Measurements from ENCODE around the gene ZMIZ1. TPM values are rescaled to one million over a fixed set of nuclear protein-coding genes. Genes with fewer than 3 reads are reported as not detected.

ZMIZ1 gene
- total RNA-seq, 1 experiment from 2014 or later, result 47.2 TPM

DNA sequence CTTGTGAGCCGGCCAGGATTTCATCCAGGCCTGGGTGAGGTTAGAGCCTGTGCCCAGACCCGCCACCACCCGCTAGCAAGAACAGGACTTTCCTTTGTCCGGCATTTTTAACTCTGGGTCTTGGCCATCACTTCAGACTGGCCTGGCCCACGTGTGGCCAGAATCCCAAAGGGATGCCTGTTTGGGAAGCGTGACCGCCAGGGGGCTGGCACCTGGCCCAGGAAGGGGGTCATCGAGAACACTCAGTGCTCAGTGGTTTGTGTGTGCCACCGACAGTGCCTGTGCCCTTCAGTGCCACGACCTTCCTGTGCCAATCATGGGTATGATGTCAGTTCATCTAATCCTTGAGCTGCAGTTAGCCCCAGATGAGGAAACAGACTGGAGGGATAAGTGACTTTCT lies 85.0 kb downstream of the ZMIZ1 start:
- DNase-seq (ENCODE audit: low read depth), result peak; percentile 77

DNA sequence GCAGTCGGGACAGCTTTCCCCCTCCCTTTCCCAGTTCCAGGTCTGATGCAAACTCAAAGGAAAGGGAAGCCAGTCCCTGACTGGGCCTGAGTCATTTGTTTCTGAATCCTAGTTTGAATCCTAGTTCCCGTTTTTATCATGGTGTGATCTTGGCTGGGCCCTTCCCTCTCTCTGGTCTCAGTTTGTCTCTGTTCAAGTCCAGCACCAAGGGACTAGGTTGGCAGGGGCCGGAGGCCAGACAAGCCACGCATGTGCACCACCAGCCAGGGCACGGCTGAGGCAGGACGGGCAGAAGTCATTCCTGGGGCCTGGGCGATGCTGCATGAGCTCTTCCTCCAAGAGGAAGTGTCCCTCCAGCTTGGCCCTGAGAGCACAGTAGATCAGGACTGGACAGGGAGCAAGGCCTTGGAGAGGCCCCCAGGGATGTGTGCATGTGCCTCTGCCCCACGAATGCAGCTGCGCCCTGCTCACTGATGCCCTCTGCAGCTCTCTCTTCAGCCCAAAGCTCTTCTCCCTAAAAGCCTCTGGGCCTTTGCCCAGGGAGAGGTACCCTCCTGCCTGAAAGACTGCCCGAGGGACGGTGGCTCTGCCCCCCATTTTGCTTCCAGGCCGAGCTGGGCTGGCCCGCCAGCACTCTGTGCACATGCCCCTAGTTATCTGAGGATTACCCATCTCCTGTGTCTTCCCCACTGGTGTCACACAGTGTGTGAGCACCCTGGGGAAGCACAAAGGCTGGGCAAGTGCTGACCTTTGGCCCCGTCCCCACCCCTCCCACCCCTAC lies 86.7 kb downstream of the ZMIZ1 start:
- peak; percentile 71 for DNase-seq (ENCODE audit: low read depth)

DNA sequence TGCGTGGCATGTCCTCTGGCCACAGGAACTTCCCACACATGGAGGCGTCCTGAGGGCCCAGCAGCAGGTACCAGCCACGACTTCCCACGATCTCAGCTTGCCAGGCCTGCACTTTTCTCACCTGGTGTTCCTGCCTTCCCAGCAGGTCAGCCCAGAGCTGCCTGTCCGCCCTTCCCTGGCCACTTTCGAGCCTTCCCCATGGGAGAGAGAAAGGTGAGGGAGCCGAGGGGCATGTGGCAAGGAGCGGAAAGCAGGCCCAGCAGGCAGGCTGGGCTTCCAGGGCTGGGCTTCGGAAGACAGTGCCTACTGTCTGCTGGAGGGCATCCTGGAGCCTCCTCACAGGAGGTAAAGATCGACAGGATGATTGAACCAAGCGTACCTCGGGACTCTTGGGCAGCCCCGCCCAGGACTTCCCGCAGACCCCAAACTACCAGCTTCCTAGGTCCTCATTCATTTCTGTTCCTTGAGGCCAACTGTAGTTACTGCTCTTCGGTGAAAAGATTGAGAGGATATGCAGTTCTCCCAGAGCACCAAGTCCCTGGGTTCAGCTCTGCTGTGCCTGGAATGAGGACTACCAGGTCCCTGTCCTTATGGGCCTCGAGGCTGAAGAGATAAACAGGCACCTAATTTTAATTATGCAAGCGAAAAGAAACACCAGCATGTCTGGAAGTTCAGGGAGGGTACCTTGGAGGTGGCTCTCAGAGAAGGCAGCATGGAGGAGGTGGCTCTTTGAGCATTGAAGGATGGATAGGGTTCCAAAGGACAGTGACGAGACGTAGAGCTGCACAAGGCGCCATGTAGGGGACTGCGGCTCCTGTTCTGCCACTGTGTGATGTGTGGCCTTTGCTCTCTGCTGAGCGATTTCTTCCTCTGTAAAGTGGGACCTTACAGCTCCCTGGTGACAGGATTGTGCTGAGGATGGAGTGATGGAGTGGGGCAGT lies 87.8 kb downstream of the ZMIZ1 start:
- no peak for DNase-seq (ENCODE audit: low read depth)

DNA sequence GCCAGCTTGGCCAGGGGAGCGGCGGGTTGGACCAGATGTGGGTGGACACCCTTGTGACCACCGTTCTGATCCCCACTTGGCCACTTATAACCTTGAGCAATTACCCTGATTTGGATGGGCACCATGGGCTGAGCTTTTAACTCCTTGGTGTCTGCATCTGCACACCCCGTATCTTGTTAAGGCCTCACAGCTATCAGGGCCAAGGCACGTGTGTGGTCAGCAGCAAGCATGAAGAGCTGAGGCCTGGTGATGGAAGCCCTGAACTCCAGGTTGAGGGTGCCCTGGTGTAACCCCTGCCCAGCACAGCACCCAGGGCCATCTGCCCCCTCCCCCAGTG lies 89.2 kb downstream of the ZMIZ1 start:
- no peak for DNase-seq (ENCODE audit: low read depth)

DNA sequence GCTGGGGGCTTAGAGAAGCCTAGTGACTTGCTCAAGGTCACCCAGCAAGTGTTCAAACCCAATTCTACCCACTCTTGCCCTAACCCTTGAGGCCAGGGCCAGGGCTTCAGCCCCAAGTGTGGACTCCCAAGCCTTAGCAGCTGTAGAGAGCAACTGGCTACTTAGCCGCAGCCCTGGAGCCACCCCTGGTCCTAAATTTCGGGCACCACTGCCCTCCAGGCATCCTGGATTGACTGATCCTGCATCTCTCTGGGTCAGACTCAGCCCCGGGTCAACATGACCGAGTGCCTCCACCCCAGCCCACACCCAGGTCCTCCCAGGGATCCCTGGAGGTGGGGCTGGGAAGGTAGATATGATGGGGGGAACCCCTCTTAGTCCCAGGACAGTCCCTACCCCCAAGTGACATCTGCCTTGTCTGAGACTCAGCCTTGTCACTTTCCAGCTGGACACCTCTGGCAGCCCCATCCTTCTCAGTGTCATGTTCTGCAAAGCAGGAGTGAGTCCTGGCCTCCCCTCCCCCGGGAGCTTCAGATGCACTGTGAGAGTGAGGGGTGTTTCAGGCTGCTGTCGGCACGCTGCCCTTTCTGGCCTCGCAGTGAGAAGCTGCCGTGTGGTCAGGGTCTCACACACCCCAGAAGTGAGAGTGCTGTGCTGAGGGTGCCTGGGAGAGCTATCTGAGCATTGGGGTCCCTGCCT lies 89.8 kb downstream of the ZMIZ1 start:
- no peak for DNase-seq (ENCODE audit: low read depth)

DNA sequence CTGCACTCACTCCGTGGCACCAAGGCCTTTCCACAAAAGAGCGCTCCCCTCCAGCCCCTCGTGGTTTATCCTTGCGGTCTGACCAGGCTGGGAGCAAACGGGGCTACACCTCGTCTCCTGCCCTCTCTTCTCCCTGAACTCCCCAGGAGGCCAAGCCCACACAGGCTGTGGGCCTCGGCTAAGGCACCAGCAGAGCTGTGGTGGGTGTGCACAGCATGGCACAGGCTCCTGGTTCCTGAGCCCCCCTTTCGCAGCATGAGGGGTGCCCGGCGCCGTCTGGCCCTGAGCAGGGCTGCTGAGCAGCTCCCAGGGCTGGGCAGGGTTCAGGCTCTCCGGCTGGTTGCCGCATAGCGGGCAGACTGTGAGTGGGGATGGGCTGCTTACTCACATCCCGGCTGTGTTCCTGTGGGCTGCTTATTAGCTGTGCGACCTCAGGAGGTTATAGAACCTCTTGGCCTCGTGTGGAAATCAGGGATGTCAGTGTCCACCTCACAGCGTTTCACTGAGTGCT lies 90.4 kb downstream of the ZMIZ1 start:
- DNase-seq (ENCODE audit: low read depth), result peak; percentile 84

DNA sequence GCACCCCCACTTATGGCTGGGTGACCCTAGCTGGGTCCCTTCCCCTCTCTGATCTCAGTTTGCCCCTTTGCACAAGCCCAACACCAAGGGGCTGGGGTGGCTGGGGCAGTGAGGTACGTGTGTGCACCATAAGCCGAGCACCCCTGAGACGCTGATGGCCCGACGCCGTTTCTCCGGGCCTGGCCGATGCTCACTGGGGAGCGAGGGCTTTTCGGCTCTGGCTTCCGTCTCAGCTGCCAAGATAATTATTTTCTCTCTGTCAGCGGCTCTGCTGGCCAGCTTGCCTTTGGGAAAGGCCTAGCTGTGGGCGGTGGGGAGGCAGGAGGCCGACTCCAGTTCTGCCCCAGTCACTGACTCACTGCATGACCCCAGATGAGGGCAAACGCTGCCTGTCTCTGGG lies 91.0 kb downstream of the ZMIZ1 start:
- no peak for DNase-seq (ENCODE audit: low read depth)

DNA sequence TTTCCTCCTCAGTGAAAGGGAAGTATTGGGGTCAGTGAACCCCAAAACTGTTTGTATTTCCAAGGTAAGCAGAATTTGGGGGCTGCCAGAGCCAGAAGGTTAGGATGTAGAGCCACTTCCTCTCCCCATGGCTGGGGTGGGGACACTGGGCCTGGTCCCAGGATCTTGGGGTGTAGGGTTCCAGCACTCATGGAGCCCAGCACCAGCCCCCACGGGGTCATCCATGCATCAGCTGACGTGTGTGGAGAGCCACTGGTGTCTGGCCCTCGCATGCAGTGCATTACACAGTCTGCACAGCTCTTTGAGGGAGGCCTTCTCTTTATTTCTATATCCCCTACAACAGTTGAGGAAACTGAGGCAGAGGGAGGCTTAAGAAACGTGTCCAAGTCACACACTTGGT lies 91.4 kb downstream of the ZMIZ1 start:
- no peak for DNase-seq (ENCODE audit: low read depth)

DNA sequence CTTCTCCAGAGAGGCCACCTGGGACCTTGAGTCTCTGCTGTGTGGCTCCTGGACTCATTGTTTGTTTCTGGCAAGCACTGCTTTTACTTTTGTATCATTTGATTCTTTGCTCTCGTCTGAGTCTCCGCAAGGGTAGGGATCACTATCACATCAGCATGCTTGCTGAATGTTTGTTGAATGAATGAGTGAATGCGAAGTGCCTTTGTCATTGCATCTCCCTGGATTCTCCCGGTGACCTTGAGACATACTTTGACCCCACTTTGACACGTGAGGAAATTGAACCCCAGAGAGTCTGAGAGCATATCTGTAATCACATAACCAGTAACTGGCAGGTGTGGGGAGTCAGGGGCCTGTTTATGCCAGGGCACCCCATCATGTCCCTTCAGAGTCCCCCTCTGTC lies 92.8 kb downstream of the ZMIZ1 start:
- no peak for DNase-seq (ENCODE audit: low read depth)

DNA sequence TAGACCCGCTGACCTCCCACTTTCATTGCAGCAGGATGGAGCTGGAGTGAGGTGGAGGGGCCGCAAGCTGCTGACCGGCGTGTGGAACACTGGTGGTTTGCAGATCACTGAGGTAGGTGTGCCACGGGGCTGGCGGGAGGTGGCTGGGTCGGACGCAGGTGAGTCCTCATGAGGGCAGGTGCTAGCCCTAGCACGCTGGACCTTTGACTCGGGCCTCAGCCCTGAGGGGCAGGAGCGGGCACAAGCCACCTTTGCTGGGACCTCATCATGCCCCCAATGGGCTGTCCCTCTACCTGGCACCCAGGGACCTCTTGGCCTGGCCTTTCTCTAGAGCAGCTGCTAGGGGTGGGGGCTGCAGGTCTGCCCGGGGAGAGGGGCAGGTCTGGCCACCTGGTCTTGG lies 93.3 kb downstream of the ZMIZ1 start:
- DNase-seq (ENCODE audit: low read depth), result no peak

DNA sequence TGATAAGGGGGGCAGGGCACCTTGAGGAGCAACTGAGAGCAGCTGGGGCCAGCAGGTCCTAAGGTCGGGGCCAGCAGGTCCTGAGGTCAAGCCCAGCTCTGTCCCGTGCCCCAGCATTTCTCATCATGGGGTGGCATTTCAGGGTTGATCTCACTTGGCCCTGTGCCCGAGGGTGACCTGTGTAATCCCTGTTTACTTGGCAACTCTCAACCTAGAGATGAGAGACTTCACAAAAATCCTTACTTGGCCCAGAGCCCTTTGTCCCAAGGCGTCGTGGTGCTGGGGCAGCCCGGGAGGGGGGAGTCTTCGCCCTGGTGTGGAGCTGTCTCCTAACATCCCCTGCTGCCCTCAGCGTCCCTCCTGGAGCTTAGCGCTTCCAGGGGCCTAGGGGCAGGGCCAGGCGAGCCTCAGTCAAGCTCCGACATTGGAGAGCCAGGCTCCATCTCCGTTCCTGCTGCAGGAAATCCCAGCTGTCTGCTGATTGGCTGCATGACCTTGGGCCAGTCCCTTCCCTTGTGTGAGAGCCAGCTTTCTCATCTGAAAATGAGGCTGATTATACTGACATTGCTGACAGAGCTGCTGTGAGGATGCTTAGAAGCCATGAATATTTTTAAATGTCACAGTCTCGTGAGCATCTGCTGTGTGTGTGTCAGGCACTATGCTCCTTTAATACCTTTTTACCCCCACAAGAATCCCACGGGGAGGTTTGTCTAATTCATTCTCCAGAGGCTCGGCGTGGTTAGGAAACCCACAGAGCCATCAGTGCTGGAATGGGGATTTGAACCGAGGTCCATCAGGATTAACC lies 94.3 kb downstream of the ZMIZ1 start:
- DNase-seq (ENCODE audit: low read depth), result peak; percentile 97

DNA sequence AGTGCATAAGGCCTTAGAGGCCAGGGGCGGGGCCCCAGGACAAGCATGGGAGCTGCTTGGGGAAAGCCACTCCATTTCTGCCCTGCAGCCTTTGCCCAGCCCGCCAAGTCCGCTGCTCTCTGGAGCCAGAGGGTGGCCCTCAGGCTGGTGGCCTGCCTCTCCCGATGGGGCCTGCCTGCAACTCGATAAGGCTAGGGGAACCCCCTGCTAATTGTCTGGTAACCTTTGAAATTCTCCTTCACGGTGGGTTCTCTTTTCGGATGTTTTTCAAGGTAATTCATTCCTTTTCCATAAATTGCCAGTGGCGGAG lies 94.9 kb downstream of the ZMIZ1 start:
- DNase-seq (ENCODE audit: low read depth), result no peak

DNA sequence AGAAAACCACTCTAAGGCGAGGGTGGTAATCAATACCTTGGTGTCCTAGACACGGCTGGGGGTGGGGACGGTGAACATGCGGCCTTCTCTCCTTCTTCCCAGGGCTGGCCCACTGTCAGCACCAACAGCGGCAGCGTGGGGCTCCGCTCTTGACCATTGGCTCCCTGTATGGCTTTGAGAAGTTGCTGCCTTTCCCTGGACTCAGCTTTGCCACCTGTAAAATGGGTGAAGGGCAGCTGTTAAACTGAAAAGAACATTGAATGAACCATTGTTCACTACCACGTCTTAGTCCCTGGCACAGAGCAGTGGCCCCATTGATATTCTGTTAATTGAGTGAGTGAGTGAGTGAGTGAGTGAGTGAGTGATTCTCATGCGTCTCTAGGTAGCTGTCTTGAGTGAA lies 95.3 kb downstream of the ZMIZ1 start:
- no peak for DNase-seq (ENCODE audit: low read depth)

DNA sequence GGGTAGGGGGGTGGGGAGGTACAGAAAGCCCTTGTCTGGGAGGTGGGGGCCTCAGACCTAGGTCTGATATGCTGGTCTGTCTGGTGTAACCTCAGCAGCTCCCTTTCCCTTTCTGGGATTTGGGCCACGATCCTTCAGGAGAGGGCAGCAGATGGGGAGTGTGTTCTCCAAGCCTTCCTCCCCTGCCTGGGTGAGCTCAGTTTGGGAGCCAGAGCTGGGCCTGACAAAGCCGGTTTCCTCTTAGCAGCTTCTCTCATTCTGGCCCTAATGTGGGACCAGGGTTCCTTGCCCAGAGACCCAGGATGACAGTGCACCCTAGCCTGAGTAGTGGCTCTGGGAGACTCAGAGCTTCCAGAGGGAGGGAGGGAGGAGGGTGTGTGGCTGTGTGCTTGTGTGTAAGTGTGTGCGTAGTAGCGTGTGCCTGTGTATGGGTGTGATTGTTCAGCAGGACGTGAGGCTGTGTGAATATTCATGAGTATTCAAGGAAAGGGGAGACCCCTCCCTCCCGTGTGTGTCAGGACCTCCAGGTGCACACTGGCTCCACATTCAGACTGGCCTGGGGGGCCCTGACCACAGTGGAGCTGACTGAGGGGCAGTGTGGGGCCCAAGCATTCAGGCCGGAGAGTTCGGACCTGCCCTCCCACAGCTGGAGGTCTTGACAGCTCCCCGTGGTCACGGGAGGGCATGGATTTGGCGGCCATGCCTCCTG lies 96.5 kb downstream of the ZMIZ1 start:
- no peak for DNase-seq (ENCODE audit: low read depth)

DNA sequence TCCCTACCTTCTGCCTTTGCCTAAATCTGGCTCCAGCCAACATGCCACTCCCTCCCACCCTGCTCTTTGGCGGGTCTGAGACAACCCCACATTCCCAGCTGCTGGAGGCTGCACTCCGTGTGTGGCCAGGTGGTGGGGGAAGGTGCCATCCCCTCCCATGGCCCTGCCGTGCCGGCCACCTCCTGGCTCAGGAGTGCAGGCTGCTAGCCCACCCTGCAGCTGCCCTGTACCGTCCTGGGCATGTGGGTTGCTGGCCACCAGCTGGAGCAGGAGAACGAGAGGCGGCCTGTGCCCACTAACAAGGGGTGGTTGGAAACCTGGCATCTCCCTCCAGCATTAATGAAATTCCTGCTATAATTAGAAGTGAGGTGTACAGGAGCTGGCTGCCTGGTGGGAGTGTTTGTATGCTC lies 97.6 kb downstream of the ZMIZ1 start:
- DNase-seq (ENCODE audit: low read depth), result no peak

DNA sequence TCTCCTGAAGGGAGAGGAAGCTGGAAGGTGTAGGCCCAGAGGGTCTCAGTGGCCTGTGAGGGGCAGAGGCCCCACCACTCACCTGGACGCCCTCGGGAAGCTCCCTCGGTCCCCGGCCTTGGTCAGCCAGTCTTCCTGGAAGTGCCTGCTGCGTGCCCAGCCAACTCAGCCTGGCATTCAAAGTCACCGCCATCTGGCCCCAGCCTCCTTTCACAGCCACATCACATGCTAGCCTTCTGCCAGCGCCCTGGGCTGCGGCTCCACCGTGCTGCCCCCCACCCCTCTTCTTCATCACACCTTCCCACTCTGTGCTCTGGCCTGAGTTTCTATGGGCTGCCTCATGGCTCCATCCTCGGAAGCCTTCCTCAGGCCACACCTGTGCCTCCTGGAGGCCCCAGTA lies 98.0 kb downstream of the ZMIZ1 start:
- no peak for DNase-seq (ENCODE audit: low read depth)

DNA sequence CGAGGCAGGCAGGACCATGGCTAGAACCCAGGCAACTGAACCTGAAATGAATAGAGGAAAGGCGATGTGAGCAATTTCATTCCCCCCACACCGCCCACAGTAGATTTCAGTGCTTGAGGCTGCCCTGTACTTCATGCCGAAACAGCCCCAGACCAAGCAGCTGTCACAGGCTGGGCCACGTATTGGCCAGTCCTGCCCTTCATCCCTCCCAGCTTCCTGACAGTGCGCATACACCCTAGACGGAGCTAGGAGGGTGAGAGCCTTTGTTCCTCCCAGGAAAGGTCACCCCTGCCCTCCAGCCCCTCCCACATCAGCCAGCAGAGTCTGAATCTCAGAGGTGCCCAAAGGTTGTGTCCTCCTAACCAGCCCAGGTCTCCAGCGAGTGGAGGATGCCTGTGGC lies 98.8 kb downstream of the ZMIZ1 start:
- no peak for DNase-seq (ENCODE audit: low read depth)

DNA sequence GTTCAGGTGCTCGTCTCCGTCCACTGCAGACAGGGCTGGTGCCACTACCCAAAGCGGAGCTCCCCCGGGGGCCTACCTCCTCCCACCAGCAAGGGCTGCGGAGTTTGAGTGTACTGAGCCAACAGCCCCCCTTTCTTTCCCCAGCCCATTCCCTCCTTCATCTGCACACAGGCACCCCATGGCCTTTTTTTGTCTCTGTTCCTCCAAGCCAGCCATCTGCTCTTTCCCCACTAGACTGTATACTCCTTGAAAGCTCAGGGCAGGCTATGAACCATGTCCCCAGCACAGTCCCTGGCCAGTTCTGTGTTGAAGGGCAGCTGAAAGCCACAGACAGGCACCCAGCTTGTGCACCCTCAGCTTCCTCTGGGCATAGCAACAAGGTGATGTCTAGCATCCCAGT lies 99.4 kb downstream of the ZMIZ1 start:
- DNase-seq (ENCODE audit: low read depth), result no peak

DNA sequence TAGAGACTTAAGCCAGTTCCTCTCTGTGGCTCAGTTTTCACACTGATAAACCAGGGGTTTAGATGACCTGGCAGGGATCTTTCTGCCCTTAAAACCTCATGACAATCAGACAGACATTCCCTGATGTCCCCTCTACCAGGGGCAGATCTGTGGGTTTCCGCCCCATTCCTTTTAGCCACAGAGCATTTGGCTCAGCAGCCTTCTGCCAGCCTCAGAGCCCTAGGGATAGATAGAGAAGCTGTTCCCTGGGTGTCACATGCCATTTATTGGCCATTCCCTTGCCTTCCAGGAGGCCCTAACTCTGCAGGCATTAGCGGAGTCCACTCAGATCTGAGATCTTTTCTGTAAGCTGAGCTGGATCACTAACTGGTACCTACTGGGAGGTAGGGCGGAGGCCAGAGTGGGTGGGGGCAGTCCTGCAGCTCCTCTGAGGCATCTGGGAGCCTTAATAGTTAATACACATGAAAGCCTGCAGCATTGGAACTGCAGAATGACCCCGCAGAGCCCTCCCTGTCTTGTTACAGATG lies 101.5 kb downstream of the ZMIZ1 start:
- DNase-seq (ENCODE audit: low read depth), result no peak

DNA sequence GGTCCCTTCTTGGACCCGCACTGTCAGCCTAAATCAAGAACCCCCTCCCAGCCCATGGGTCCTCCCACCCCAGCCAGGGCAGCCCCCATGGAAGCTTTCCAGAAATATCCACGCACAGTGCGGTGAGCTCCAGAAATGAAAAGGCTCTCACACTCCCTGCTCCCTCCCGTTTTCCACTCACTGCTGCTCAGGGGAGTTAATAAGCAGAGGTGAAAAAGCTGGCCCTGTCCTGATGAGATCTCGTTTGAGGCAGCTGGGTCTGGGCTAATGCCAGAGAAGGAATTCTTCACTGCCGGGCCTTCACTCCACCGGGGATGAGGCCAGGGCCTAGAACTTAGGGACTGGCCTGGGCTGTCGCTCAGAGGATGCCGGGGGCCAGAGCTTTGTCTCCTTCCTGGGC lies 102.2 kb downstream of the ZMIZ1 start:
- DNase-seq (ENCODE audit: low read depth), result no peak

DNA sequence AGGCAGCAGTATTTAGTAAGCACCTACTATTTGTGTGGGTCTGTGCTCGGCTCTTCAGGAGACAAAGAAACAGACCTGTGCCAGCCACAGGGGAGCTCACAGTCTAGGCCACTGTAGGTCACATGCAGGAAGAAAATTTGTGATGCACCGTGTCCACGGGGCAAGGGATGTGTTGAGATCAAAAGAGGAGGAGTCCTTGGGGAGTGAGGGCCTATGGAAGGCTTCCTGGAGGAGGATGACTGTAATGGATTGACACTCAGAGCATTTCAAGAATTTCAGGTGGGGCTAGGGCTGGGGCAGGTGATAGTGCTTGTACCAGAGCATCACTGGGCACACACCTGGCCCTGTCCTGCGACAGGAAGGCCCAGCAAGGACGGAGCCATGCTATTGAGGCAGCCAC lies 102.7 kb downstream of the ZMIZ1 start:
- no peak for DNase-seq (ENCODE audit: low read depth)
